HepG2 (cell line): ENCODE results near the gene GRM7. TPM values are rescaled to one million over a fixed set of nuclear protein-coding genes. Genes with fewer than 3 reads are reported as not detected.

Source experiments
- ATAC-seq: fragments of 200-7000 bp; cut with Tn5 transposase; 3 replicates; pipeline ENCODE4 v1.9.1; 2020; ENCODE audit warnings: mild to moderate bottlenecking, moderate library complexity
- BruUV-seq: library from RNA; stranded (reverse); fragments of 400-500 nt; replicated peaks from 2 replicates; lab custom pipeline; 2021; lab: Mats Ljungman, UMichigan
- CTCF ChIA-PET: fragments of 300-600 bp; formaldehyde crosslinking; extraction: SDS; loops from one replicate; lab custom pipeline; 2021; ENCODE audit warnings: low total read pairs, inconsistent platforms, low intra/inter-chr PET ratio; lab: Yijun Ruan, JAX
- POLR2A ChIA-PET: fragments of 350-600 bp; sonication (Branson Sonifier 250); formaldehyde crosslinking; loops from one replicate; lab custom pipeline; 2020; ENCODE audit warnings: antibody characterized with exemption, inconsistent platforms; lab: Yijun Ruan, JAX
- DNase-seq: peaks from one replicate; pipeline ENCODE4 v3.0.0-alpha.2; 2015; ENCODE audit warnings: low spot score
- FAIRE-seq: peaks from 3 replicates; lab custom pipeline; 2011; peaks lifted over from hg19 to GRCh38; lab: Jason Lieb, UNC
- H2AFZ ChIP-seq: one replicate; pipeline ENCODE4 v1.6.1; 2011; ENCODE audit warnings: low read length, inconsistent platforms
- H3K27ac ChIP-seq: fragments of 300-600 bp; 3 replicates; pipeline ENCODE4 v1.8.0; 2011; ENCODE audit warnings: mixed run types, mild to moderate bottlenecking, mixed read lengths, low read length, inconsistent platforms; ENCODE audit not compliant: insufficient read depth; ENCODE audit errors: extremely low read length
- H3K27me3 ChIP-seq, 2 experiments: fragments of 200-600 bp in 1 of 2; 2 replicates in 1 of 2; 3 replicates in 1 of 2; pipeline versions ENCODE4 v1.6.0 to v1.8.0; 2011; ENCODE audit warnings: low read length in 2 of 2, mild to moderate bottlenecking in 2 of 2, moderate library complexity in 2 of 2, inconsistent platforms in 1 of 2; ENCODE audit not compliant: insufficient read depth in 2 of 2, control insufficient read depth in 1 of 2
- H3K36me3 ChIP-seq, 2 experiments: fragments of 200-600 bp in 1 of 2; replicated peaks in 1 of 2; 2 replicates in 1 of 2; 3 replicates in 1 of 2; pipeline versions ENCODE4 v1.5.1 to v1.8.0; 2011; ENCODE audit warnings: low read length in 2 of 2, inconsistent platforms in 1 of 2; ENCODE audit not compliant: insufficient read depth in 2 of 2, control insufficient read depth in 1 of 2
- H3K4me1 ChIP-seq: 2 replicates; pipeline ENCODE4 v1.5.1; 2012; ENCODE audit warnings: low read length, inconsistent platforms; ENCODE audit not compliant: insufficient read depth
- H3K4me2 ChIP-seq: 2 replicates; pipeline ENCODE4 v1.6.0; 2011; ENCODE audit warnings: low read depth, low read length, inconsistent platforms
- H3K4me3 ChIP-seq, 3 experiments: fragments of 200-600 bp in 1 of 3; sonication (generic), shearing (Covaris generic) in 1 of 3; replicated peaks in 1 of 3; 2 replicates each; pipeline ENCODE4 v1.5.1; 2011 to 2016; ENCODE audit warnings: low read length in 3 of 3, inconsistent platforms in 2 of 3, low read depth in 2 of 3, mild to moderate bottlenecking in 2 of 3, control low read depth in 1 of 3, mixed read lengths in 1 of 3; ENCODE audit not compliant: insufficient read depth in 1 of 3
- H3K79me2 ChIP-seq: one replicate; pipeline ENCODE4 v1.6.1; 2011; ENCODE audit warnings: low read length, inconsistent platforms; ENCODE audit not compliant: insufficient read depth
- H3K9ac ChIP-seq: 2 replicates; pipeline ENCODE4 v1.6.0; 2011; ENCODE audit warnings: mild to moderate bottlenecking, low read depth, low read length, inconsistent platforms; ENCODE audit not compliant: insufficient read depth
- H3K9me3 ChIP-seq: 2 replicates; pipeline ENCODE4 v1.5.1; 2012; ENCODE audit warnings: mild to moderate bottlenecking, low read length
- H4K20me1 ChIP-seq: 2 replicates; pipeline ENCODE4 v1.6.0; 2011; ENCODE audit warnings: inconsistent platforms, mild to moderate bottlenecking, low read length, moderate library complexity; ENCODE audit not compliant: insufficient read depth
- GZF1 ChIP-seq: sonication (generic); formaldehyde crosslinking; IDR thresholded peaks from 2 replicates; pipeline ENCODE4 v1.5.1; 2020; ENCODE audit warnings: mild to moderate bottlenecking, missing genetic modification reagents
- HMG20B ChIP-seq: conservative IDR thresholded peaks from 2 replicates; pipeline ENCODE4 v1.6.1; 2016; ENCODE audit warnings: missing genetic modification reagents, missing compliant biosample characterization
- NONO ChIP-seq, 2 experiments: fragments of 450-650 bp in 1 of 2; sonication (generic) in 1 of 2; formaldehyde crosslinking in 1 of 2; IDR thresholded peaks in 1 of 2; conservative IDR thresholded peaks in 1 of 2; 2 replicates each; pipeline versions ENCODE4 v1.6.1 to v1.8.0; 2017 to 2022; ENCODE audit warnings: mild to moderate bottlenecking in 1 of 2, missing genetic modification reagents in 1 of 2, moderate library complexity in 1 of 2
- SMAD3 ChIP-seq: sonication (generic); formaldehyde crosslinking; IDR thresholded peaks from 2 replicates; pipeline ENCODE4 v1.4.0; 2020; ENCODE audit warnings: missing genetic modification reagents
- SNAI1 ChIP-seq: sonication (generic); formaldehyde crosslinking; IDR thresholded peaks from 2 replicates; pipeline ENCODE4 v1.5.0; 2020; ENCODE audit warnings: mild to moderate bottlenecking, missing genetic modification reagents, borderline replicate concordance
- ZNF3 ChIP-seq: IDR thresholded peaks from 2 replicates; pipeline ENCODE4 v1.7.0; 2017; ENCODE audit warnings: inconsistent platforms
- WGBS: methylation state at CpG from one replicate; pipeline ENCODE4 v1.1.6; 2017; ENCODE audit warnings: low lambda C conversion rate; 5-methylcytosine and 5-hydroxymethylcytosine counted together
- in situ Hi-C: cut with HindIII; loops from 2 replicates; pipeline ENCODE4 v1.10.0; 2017; ENCODE audit warnings: low pct_unique_long_range_greater_than_20kb; ENCODE audit not compliant: extremely low pct_ligation_motif_present
- intact Hi-C: fragments of 100-400 bp; cut with micrococcal nuclease; formaldehyde crosslinking; loops from one replicate; pipeline ENCODE4 v1.10.0; 2022; ENCODE audit not compliant: unreplicated experiment
- polyA plus RNA-seq, 8 experiments: library from polyadenylated mRNA; depleted of rRNA in 3 of 8; stranded (reverse) in 7 of 8; unstranded in 1 of 8; fragments of >200 nt; fragmentation: Illumina TruSeq in 4 of 8; extraction: Trizol in 4 of 8; gene quantifications; 2 replicates each; pipeline versions ENCODE4 v1.2.1 to v1.2.3, GENCODE V29; 2011 to 2016; ENCODE audit warnings: low read depth in 4 of 8, missing spikeins in 1 of 8, mixed read lengths in 1 of 8; ENCODE audit not compliant: insufficient read depth in 1 of 8
- total RNA-seq, 5 experiments: library from RNA; depleted of rRNA; stranded (reverse); fragments of >200 nt; fragmentation: Illumina TruSeq; extraction: Trizol; gene quantifications; 2 replicates each; pipeline ENCODE4 v1.2.3, GENCODE V29; 2016; ENCODE audit warnings: low read depth in 1 of 5
- TF ChIP-seq, protein P1 (sequence below): sonication (generic); formaldehyde crosslinking; conservative IDR thresholded peaks from 2 replicates; pipeline ENCODE4 v1.8.0; 2022; ENCODE audit warnings: missing genetic modification reagents
- TF ChIP-seq, protein P2 (sequence below): fragments of 450-650 bp; IDR thresholded peaks from 2 replicates; pipeline ENCODE4 v1.6.1; 2017
- TF ChIP-seq, protein P3 (sequence below): sonication (generic); IDR thresholded peaks from 2 replicates; pipeline ENCODE4 v1.6.1; 2016; ENCODE audit warnings: low read depth, borderline replicate concordance
- TF ChIP-seq, protein P4 (sequence below), 2 experiments: fragments of 450-650 bp in 1 of 2; sonication (generic) in 1 of 2; formaldehyde crosslinking; IDR thresholded peaks; 2 replicates each; pipeline versions ENCODE4 v1.5.0 to v1.8.0; 2020 to 2022; ENCODE audit warnings: mild to moderate bottlenecking in 1 of 2, missing genetic modification reagents in 1 of 2

Gene GRM7
- total and polyA plus RNA-seq, 2 of the 13 experiments (the other 11 are each of a cell fraction or from before 2014, with no cell fraction given) = not detected

DNA sequence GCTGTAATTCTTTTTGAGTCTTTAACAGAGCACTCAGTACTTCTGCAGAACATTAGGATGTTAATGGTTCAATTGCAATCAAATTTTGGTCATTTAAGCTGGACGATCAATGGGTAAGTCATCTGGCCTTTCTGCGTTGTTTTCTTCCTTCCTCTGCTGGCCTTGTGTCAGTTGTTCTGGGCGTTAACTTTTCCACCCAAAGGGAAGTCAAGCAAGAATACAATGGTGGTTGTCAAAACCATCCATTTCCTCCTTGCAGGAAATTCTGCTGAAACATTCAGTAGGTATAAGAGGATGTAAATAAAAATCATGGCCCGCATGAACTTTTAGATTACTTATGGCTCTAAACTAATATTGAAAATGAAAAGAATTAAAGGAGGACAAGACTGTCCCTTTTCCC lies 584.0 kb downstream of the GRM7 start:
- no peaks in the 10 kb centered on the region for H4K20me1 ChIP-seq
- POLR2A ChIA-PET = no interaction called here
- no peak overlapping the region for H2AFZ ChIP-seq
- no peak for TF ChIP-seq SNAI1 (CRISPR knock-in tag)
- TF ChIP-seq, protein P1, sequence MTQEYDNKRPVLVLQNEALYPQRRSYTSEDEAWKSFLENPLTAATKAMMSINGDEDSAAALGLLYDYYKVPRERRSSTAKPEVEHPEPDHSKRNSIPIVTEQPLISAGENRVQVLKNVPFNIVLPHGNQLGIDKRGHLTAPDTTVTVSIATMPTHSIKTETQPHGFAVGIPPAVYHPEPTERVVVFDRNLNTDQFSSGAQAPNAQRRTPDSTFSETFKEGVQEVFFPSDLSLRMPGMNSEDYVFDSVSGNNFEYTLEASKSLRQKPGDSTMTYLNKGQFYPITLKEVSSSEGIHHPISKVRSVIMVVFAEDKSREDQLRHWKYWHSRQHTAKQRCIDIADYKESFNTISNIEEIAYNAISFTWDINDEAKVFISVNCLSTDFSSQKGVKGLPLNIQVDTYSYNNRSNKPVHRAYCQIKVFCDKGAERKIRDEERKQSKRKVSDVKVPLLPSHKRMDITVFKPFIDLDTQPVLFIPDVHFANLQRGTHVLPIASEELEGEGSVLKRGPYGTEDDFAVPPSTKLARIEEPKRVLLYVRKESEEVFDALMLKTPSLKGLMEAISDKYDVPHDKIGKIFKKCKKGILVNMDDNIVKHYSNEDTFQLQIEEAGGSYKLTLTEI (CRISPR knock-in tag) = no peak
- TF ChIP-seq NONO (IDR thresholded peaks at IDR 0.05) = no peak
- no peak for TF ChIP-seq NONO (CRISPR knock-in tag; conservative IDR thresholded peaks at IDR 0.05)
- no peak for TF ChIP-seq SMAD3
- TF ChIP-seq, protein P2, sequence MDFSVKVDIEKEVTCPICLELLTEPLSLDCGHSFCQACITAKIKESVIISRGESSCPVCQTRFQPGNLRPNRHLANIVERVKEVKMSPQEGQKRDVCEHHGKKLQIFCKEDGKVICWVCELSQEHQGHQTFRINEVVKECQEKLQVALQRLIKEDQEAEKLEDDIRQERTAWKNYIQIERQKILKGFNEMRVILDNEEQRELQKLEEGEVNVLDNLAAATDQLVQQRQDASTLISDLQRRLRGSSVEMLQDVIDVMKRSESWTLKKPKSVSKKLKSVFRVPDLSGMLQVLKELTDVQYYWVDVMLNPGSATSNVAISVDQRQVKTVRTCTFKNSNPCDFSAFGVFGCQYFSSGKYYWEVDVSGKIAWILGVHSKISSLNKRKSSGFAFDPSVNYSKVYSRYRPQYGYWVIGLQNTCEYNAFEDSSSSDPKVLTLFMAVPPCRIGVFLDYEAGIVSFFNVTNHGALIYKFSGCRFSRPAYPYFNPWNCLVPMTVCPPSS = no peak
- no peak for TF ChIP-seq HMG20B
- TF ChIP-seq, protein P3, sequence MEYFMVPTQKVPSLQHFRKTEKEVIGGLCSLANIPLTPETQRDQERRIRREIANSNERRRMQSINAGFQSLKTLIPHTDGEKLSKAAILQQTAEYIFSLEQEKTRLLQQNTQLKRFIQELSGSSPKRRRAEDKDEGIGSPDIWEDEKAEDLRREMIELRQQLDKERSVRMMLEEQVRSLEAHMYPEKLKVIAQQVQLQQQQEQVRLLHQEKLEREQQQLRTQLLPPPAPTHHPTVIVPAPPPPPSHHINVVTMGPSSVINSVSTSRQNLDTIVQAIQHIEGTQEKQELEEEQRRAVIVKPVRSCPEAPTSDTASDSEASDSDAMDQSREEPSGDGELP = no peak
- TF ChIP-seq, protein P4, sequence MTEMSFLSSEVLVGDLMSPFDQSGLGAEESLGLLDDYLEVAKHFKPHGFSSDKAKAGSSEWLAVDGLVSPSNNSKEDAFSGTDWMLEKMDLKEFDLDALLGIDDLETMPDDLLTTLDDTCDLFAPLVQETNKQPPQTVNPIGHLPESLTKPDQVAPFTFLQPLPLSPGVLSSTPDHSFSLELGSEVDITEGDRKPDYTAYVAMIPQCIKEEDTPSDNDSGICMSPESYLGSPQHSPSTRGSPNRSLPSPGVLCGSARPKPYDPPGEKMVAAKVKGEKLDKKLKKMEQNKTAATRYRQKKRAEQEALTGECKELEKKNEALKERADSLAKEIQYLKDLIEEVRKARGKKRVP (CRISPR knock-in tag; IDR thresholded peaks at IDR 0.05) = no peak
- no peak for TF ChIP-seq ZNF3 (CRISPR knock-in tag)
- no peak for TF ChIP-seq GZF1 (CRISPR knock-in tag)
- H3K36me3 ChIP-seq = no peaks in the 10 kb centered on the region
- DNase-seq (no peak), ATAC-seq (no peak), FAIRE-seq (no peak)
- H3K4me1 ChIP-seq = no peaks in the 10 kb centered on the region
- WGBS = 51% methylated on average over 4 of the region's 4 CpGs
- H3K27me3 ChIP-seq = no peaks in the 10 kb centered on the region
- intact Hi-C loops = no loop called here
- in situ Hi-C loops = no loop called here
- no peak overlapping the region for H3K4me2 ChIP-seq
- no peak overlapping the region for H3K27ac ChIP-seq
- BruUV-seq = no TSS peak
- no peak overlapping the region for H3K4me3 ChIP-seq
- no peaks in the 10 kb centered on the region for H3K79me2 ChIP-seq
- peaks cover 69% of the 10 kb centered on the region for H3K9me3 ChIP-seq
- CTCF ChIA-PET = no interaction called here
- H3K9ac ChIP-seq = no peak overlapping the region
